ENCODE results near the gene DSG2. TPM values are rescaled to one million over a fixed set of nuclear protein-coding genes. Genes with fewer than 3 reads are reported as not detected.

The DSG2 gene
- total and polyA plus RNA-seq, 2 of the 4 experiments (the other 2 are of a cell fraction): 1.8 to 2.3 TPM

DNA sequence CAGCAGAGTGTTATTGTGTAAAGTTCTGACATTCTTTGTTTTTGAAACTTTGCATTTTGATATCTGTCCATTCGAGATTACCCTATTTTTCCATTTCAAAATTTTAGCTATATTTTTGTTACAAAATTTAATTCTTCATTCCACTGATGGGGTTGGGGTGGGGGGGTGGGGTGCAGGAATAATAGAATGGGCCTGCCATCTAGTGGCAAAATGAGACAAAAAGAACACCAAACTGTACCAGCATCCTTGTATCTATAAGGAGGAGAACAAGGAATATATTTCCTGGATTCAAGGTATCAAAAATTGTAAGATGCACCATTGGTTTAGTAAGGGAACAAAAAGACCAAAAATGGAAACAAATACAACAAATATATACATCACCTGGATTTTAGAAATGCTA is 65.8 kb downstream of the DSG2 start:
- Histone ChIP-seq H2BK15ac (ENCODE audit: low read depth, low read length) (no peak overlapping the region), H3K18ac (ENCODE audit: low read depth, low read length) (no peak overlapping the region), H3K9me3 (ENCODE audit: control insufficient read depth, insufficient read depth, low read length) (no peaks in the 10 kb centered on the region), H4K5ac (ENCODE audit: low read depth, low read length) (no peak overlapping the region), H2AFZ (replicated peaks; ENCODE audit: low read length, poor library complexity) (no peak overlapping the region), H3K9ac (ENCODE audit: low read depth, low read length) (no peak overlapping the region), H3K9me1 (ENCODE audit: insufficient read depth, low read length) (no peaks in the 10 kb centered on the region), H3K4me2 (ENCODE audit: low read depth, low read length) (no peak overlapping the region), H3K4me1 (ENCODE audit: control insufficient read depth, insufficient read depth, low read length) (no peaks in the 10 kb centered on the region), H2BK120ac (ENCODE audit: low read depth, low read length) (no peak overlapping the region), H3K14ac (replicated peaks; ENCODE audit: low read depth, low read length) (no peak overlapping the region), H2AK9ac (replicated peaks; ENCODE audit: low read depth, low read length, poor library complexity) (no peak overlapping the region), H4K8ac (ENCODE audit: low read depth in 2 of 2, low read length in 2 of 2) (no peak overlapping the region), H3K79me1 (ENCODE audit: low read depth in 1 of 2, low read length in 2 of 2) (no peaks in the 10 kb centered on the region), H2AK5ac (ENCODE audit: low read depth, low read length) (no peak overlapping the region), H2BK5ac (ENCODE audit: low read depth, low read length, poor library complexity, severe bottlenecking) (no peak overlapping the region), H3K56ac (ENCODE audit: extremely low read depth, insufficient read depth, low read length) (no peak overlapping the region), H3K27me3 (ENCODE audit: control insufficient read depth, insufficient read depth, low read length) (no peaks in the 10 kb centered on the region), H3K23ac (ENCODE audit: low read depth, low read length) (no peak overlapping the region), H4K20me1 (ENCODE audit: insufficient read depth, low read length) (no peaks in the 10 kb centered on the region), H3K27ac (ENCODE audit: insufficient read depth, low read length) (no peak overlapping the region), H3K4ac (ENCODE audit: low read depth, low read length) (no peak overlapping the region), H3K4me3 (ENCODE audit: insufficient read depth, low read depth, low read length) (no peak overlapping the region), H3K36me3 (ENCODE audit: control insufficient read depth, insufficient read depth, low read length) (no peaks in the 10 kb centered on the region), H2BK20ac (ENCODE audit: low read depth, low read length) (no peak overlapping the region), H4K91ac (ENCODE audit: insufficient read depth, low read depth, low read length) (no peak overlapping the region)
- intact Hi-C loops (cut with micrococcal nuclease): no loop called here
- DNase-seq (no peak), ATAC-seq (ENCODE audit: low read depth) (no peak)
- BruUV-seq (replicated peaks): no TSS peak
- no CpG with 5 or more reads among the region's 1 CpG for WGBS, 2 experiments (ENCODE audit: extremely low coverage in 2 of 2, insufficient read length in 1 of 2)
- CTCF ChIA-PET: interaction anchor here (0.6 to 0.7 kb wide), 2 partner anchors 11 to 71 kb away, joined by 3 to 4 read pairs; no protein-coding TSS in a partner anchor
- in situ Hi-C loops (cut with MboI; ENCODE audit: low sequenced_read_pairs): loop anchor here (25.0 kb wide), 2 partner anchors 249 to 399 kb away; no protein-coding TSS in a partner anchor
- POLR2A ChIA-PET (ENCODE audit: unreplicated experiment): no interaction called here
- TF ChIP-seq FOS (IDR thresholded peaks at IDR 0.05; ENCODE audit: low read depth, low read length) (no peak), NFE2L2 (IDR thresholded peaks at IDR 0.05; ENCODE audit: low read depth, low read length) (no peak), CEBPB (IDR thresholded peaks at IDR 0.05; ENCODE audit: low read depth, low read length) (no peak), RAD21 (IDR thresholded peaks at IDR 0.05; ENCODE audit: low read length) (no peak), CTCF (conservative IDR thresholded peaks at IDR 0.05; ENCODE audit: low read depth, low read length) (no peak), RFX5 (IDR thresholded peaks at IDR 0.05; ENCODE audit: low read depth, low read length) (no peak), USF2 (IDR thresholded peaks at IDR 0.05; ENCODE audit: low read depth, low read length) (no peak), RCOR1 (IDR thresholded peaks at IDR 0.05; ENCODE audit: insufficient replicate concordance, low read length) (no peak), BHLHE40 (IDR thresholded peaks at IDR 0.05; ENCODE audit: low read depth, low read length) (no peak), POLR2A (IDR thresholded peaks at IDR 0.05; ENCODE audit: low read depth, low read length) (no peak), MAFK (IDR thresholded peaks at IDR 0.05; ENCODE audit: low read depth, low read length) (no peak), ELK1 (IDR thresholded peaks at IDR 0.05; ENCODE audit: borderline replicate concordance, low read depth, low read length) (no peak)
- dilution Hi-C loops (cut with HindIII; ENCODE audit: low sequenced_read_pairs, unreplicated experiment): no loop called here

Data from IMR-90 (cell line).